Neural crest cell (in vitro differentiated cells): ENCODE data around the gene TDRD10. TPM values are rescaled to one million over a fixed set of nuclear protein-coding genes. Genes with fewer than 3 reads are reported as not detected.
"Not testable (repeated sequence)": the region's sequence is repeated elsewhere in the genome, so short reads cannot be mapped to it uniquely, and the experiment has no call there.

Experiments
- DNase-seq: peaks from one replicate; pipeline ENCODE4 v3.0.0; 2021; ENCODE audit warnings: low read depth, mixed read lengths, low spot score
- H3K27ac Mint-ChIP-seq: one replicate; pipeline ENCODE4 v1.8.0; 2021; ENCODE audit warnings: mild to moderate bottlenecking, mixed read lengths; ENCODE audit not compliant: unreplicated experiment
- H3K27me3 Mint-ChIP-seq: 2 replicates; pipeline ENCODE4 v1.8.0; 2021; ENCODE audit warnings: low read depth, mild to moderate bottlenecking, mixed read lengths
- H3K36me3 Mint-ChIP-seq: 2 replicates; pipeline ENCODE4 v1.8.0; 2021; ENCODE audit warnings: low read depth, mild to moderate bottlenecking, mixed read lengths
- H3K4me1 Mint-ChIP-seq: 2 replicates; pipeline ENCODE4 v1.8.0; 2021; ENCODE audit warnings: mixed read lengths
- H3K4me3 Mint-ChIP-seq: one replicate; pipeline ENCODE4 v1.8.0; 2021; ENCODE audit warnings: mild to moderate bottlenecking, mixed read lengths
- H3K9me3 Mint-ChIP-seq: 2 replicates; pipeline ENCODE4 v1.8.0; 2021; ENCODE audit warnings: mixed read lengths
- total RNA-seq: library from RNA; stranded (reverse); gene quantifications from 2 replicates; pipeline ENCODE4 v1.2.1, GENCODE V29; 2021
- TF ChIP-seq, protein P1 (sequence below): fragments of 200-600 bp; sonication (generic); conservative IDR thresholded peaks from 2 replicates; pipeline ENCODE4 v1.5.0; 2021; ENCODE audit warnings: antibody characterized with exemption, mild to moderate bottlenecking

The TDRD10 gene
- total RNA-seq, 1 donor from 2014 or later: not detected

- Mint-ChIP-seq H3K4me1 (peaks cover 19% of the 10 kb centered on the region), H3K4me3 (no peak overlapping the region), H3K27me3 (no peaks in the 10 kb centered on the region), H3K27ac (no peak overlapping the region), H3K36me3 (no peaks in the 10 kb centered on the region), H3K9me3 (no peaks in the 10 kb centered on the region)
- TF ChIP-seq, protein P1, sequence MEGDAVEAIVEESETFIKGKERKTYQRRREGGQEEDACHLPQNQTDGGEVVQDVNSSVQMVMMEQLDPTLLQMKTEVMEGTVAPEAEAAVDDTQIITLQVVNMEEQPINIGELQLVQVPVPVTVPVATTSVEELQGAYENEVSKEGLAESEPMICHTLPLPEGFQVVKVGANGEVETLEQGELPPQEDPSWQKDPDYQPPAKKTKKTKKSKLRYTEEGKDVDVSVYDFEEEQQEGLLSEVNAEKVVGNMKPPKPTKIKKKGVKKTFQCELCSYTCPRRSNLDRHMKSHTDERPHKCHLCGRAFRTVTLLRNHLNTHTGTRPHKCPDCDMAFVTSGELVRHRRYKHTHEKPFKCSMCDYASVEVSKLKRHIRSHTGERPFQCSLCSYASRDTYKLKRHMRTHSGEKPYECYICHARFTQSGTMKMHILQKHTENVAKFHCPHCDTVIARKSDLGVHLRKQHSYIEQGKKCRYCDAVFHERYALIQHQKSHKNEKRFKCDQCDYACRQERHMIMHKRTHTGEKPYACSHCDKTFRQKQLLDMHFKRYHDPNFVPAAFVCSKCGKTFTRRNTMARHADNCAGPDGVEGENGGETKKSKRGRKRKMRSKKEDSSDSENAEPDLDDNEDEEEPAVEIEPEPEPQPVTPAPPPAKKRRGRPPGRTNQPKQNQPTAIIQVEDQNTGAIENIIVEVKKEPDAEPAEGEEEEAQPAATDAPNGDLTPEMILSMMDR: no peak
- DNase-seq: no peak
Observed at GRCh38 chr1:154481053-154481452, 21.0 kb upstream of the TDRD10 start.

GRCh38 chr1:154483941-154484803 is 17.8 kb upstream of the TDRD10 start:
- no peaks in the 10 kb centered on the region for H3K27me3 Mint-ChIP-seq

DNA sequence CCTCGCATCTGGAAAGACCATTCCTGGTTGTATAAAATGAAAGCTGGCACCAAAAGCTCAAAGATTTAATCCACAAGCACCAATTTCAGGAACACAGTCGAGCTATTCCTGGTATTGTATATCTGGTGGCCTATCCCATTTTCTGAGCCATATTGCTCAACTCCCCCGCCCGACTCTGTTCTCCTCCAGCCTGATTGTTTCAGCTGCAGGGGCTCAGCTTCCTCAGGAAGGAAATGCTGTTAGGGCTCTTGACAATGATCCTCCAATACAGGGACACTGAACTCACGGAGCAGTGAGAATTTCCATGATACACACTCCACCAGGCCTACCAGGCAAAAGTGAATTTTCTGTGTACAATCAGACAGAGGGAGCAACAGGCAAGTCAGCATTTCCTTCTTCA is 16.9 kb upstream of the TDRD10 start:
- TF ChIP-seq, protein P1: no peak
- Mint-ChIP-seq H3K9me3 (no peaks in the 10 kb centered on the region), H3K27ac (no peak overlapping the region), H3K27me3 (peaks cover under 1% of the 10 kb centered on the region), H3K4me3 (no peak overlapping the region), H3K4me1 (peaks cover 21% of the 10 kb centered on the region), H3K36me3 (no peaks in the 10 kb centered on the region)
- DNase-seq: no peak

More at GRCh38 chr1:154483941-154484803, 17.8 kb upstream of the TDRD10 start:
- H3K4me1 Mint-ChIP-seq: peaks cover 25% of the 10 kb centered on the region
- no peak for DNase-seq
- no peak overlapping the region for H3K27ac Mint-ChIP-seq
- TF ChIP-seq, protein P1: no peak
- no peaks in the 10 kb centered on the region for H3K9me3 Mint-ChIP-seq
- H3K4me3 Mint-ChIP-seq: no peak overlapping the region
- no peaks in the 10 kb centered on the region for H3K36me3 Mint-ChIP-seq

DNA sequence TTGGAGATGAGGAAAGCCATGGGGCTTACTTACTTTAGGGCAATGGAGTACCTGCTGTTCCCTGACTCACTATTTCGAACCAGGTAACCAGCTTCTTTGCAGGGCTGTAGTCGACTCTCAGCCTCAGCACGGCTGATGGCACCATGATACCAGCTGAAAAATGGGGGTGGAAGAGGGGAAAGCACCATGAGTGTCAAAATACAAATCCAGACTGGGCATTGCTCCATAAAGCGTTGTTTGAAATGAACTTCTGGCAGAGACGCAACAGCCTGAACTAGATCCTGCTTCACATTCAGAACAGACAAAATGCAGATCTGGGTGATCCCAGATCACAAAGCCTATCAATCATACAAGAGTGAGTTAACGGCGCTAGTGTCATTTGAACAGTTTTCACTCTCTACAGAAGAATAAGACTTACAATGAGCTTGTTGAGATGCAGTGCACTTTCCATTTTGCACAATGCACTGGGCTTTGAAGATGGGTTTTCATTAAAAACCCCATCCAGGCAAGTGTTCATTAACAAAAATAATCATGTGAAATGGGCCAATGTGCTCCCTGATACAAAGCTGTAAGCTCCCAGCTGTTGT is 16.0 kb upstream of the TDRD10 start:
- TF ChIP-seq, protein P1: no peak
- peaks cover 14% of the 10 kb centered on the region for H3K4me1 Mint-ChIP-seq
- no peaks in the 10 kb centered on the region for H3K36me3 Mint-ChIP-seq

DNA sequence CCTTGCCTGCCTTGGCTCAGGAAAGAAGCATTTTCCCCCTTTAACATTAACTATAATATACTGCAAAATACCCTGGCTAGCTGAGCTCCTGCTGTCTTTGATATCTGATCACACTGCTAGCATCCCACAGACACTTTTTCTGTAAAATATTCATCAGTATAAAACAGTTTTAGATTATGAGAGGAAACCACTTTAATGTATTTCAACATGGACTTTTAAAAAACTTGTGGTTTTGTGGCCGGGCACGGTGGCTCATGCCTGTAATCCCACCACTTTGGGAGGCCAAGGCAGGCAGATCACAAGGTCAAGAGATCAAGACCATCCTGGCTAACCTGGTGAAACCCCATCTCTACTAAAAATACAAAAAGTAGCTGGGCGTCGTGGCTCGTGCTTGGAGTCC is 15.3 kb upstream of the TDRD10 start:
- H3K9me3 Mint-ChIP-seq, DNase-seq, H3K4me3 Mint-ChIP-seq, H3K27ac Mint-ChIP-seq, H3K36me3 Mint-ChIP-seq, H3K27me3 Mint-ChIP-seq: not testable (repeated sequence)
- H3K4me1 Mint-ChIP-seq: peaks cover 10% of the 10 kb centered on the region

More for the DNA sequence above, 16.0 kb upstream of the TDRD10 start:
- DNase-seq: no peak
- H3K9me3 Mint-ChIP-seq: no peaks in the 10 kb centered on the region
- no peak overlapping the region for H3K4me3 Mint-ChIP-seq
- H3K27me3 Mint-ChIP-seq: peaks cover 5% of the 10 kb centered on the region
- H3K27ac Mint-ChIP-seq: no peak overlapping the region

DNA sequence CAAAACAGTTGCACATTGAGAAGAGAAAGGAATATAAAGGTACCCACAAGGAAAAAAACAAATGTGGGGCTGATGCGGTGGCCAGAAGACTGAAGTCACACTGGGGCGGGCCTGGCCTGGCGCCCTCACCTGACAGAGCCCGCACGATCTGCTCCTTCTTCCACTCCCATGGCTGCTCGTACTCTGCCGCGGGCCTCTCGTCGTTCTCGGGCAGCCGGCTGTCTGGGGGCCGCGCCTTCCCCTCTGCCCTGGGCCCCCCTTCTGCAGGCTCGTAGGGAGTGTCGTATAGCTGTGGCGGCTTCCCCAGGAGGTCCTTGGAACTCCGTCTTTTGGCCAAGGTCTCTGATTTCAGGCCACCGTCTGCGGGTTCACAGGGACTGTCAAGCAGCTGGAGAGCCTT is 13.1 kb upstream of the TDRD10 start:
- no peaks in the 10 kb centered on the region for H3K36me3 Mint-ChIP-seq
- H3K4me1 Mint-ChIP-seq: peaks cover 24% of the 10 kb centered on the region
- peaks cover 11% of the 10 kb centered on the region for H3K27me3 Mint-ChIP-seq
- H3K27ac Mint-ChIP-seq: no peak overlapping the region
- no peak for DNase-seq
- TF ChIP-seq, protein P1: no peak
- no peaks in the 10 kb centered on the region for H3K9me3 Mint-ChIP-seq
- H3K4me3 Mint-ChIP-seq: no peak overlapping the region
